ENCODE data around the gene ZNF445.
"Not testable (repeated sequence)": the region's sequence is repeated elsewhere in the genome, so short reads cannot be mapped to it uniquely, and the experiment has no call there.

Gene ZNF445

GRCh38 chr3:44476181-44476611 is 1.3 kb downstream of the ZNF445 start:
- DNase-seq (ENCODE audit: low read depth), result no peak

GRCh38 chr3:44474886-44475285 is 2.6 kb downstream of the ZNF445 start:
- not testable (repeated sequence) for DNase-seq (ENCODE audit: low read depth)

GRCh38 chr3:44470430-44470829 is 7.0 kb downstream of the ZNF445 start:
- DNase-seq (ENCODE audit: low read depth), result no peak

GRCh38 chr3:44469914-44470313 is 7.6 kb downstream of the ZNF445 start:
- DNase-seq (ENCODE audit: low read depth), result no peak

GRCh38 chr3:44468572-44469520 is 8.6 kb downstream of the ZNF445 start:
- no peak for DNase-seq (ENCODE audit: low read depth)

- not testable (repeated sequence) for DNase-seq (ENCODE audit: low read depth)
Measured at GRCh38 chr3:44468099-44468537, 9.4 kb downstream of the ZNF445 start.

GRCh38 chr3:44467241-44467640 is 10.2 kb downstream of the ZNF445 start:
- no peak for DNase-seq (ENCODE audit: low read depth)

- not testable (repeated sequence) for DNase-seq (ENCODE audit: low read depth)
Measured at GRCh38 chr3:44464920-44465319, 12.6 kb downstream of the ZNF445 start.

GRCh38 chr3:44464509-44464908 is 13.0 kb downstream of the ZNF445 start:
- DNase-seq (ENCODE audit: low read depth), result no peak

GRCh38 chr3:44460050-44460449 is 17.4 kb downstream of the ZNF445 start:
- DNase-seq (ENCODE audit: low read depth), result not testable (repeated sequence)

GRCh38 chr3:44455318-44455717 is 22.2 kb downstream of the ZNF445 start:
- DNase-seq (ENCODE audit: low read depth), result no peak

GRCh38 chr3:44454258-44454657 is 23.2 kb downstream of the ZNF445 start:
- DNase-seq (ENCODE audit: low read depth), result no peak

- DNase-seq (ENCODE audit: low read depth), result no peak
Measured at GRCh38 chr3:44451441-44451840, 26.0 kb downstream of the ZNF445 start.

GRCh38 chr3:44446929-44447328 is 30.5 kb downstream of the ZNF445 start:
- DNase-seq (ENCODE audit: low read depth), result no peak

GRCh38 chr3:44445786-44446185 is 31.7 kb downstream of the ZNF445 start:
- DNase-seq (ENCODE audit: low read depth), result no peak

GRCh38 chr3:44444896-44445691 is 32.4 kb downstream of the ZNF445 start:
- DNase-seq (ENCODE audit: low read depth), result no peak

GRCh38 chr3:44444437-44444836 is 33.0 kb downstream of the ZNF445 start:
- DNase-seq (ENCODE audit: low read depth), result no peak

GRCh38 chr3:44442596-44443309 is 34.7 kb downstream of the ZNF445 start:
- no peak for DNase-seq (ENCODE audit: low read depth)

- peak; percentile 26 for DNase-seq (ENCODE audit: low read depth)
Measured at GRCh38 chr3:44439499-44440295, 37.8 kb downstream of the ZNF445 start.

GRCh38 chr3:44437800-44438199 is 39.7 kb downstream of the ZNF445 start:
- no peak for DNase-seq (ENCODE audit: low read depth)

- DNase-seq (ENCODE audit: low read depth), result no peak
Measured at GRCh38 chr3:44436181-44436580, 41.3 kb downstream of the ZNF445 start.

Data from stimulated activated CD8-positive, alpha-beta memory T cell treated with anti-CD3 and anti-CD28 coated beads, Interleukin-7, amount 100 ng/mL, for 24 hours (primary cell).